HG02763 (cell line): Measurements from ENCODE around the gene LAMA5.
"Not testable (repeated sequence)": the region's sequence is repeated elsewhere in the genome, so short reads cannot be mapped to it uniquely, and the experiment has no call there.

Source experiments
- ATAC-seq: cut with Tn5 transposase; IDR thresholded peaks from one replicate; pipeline ENCODE4 v1.9.1; 2021; ENCODE audit warnings: mild to moderate bottlenecking, moderate library complexity; ENCODE audit not compliant: unreplicated experiment

LAMA5 gene

DNA sequence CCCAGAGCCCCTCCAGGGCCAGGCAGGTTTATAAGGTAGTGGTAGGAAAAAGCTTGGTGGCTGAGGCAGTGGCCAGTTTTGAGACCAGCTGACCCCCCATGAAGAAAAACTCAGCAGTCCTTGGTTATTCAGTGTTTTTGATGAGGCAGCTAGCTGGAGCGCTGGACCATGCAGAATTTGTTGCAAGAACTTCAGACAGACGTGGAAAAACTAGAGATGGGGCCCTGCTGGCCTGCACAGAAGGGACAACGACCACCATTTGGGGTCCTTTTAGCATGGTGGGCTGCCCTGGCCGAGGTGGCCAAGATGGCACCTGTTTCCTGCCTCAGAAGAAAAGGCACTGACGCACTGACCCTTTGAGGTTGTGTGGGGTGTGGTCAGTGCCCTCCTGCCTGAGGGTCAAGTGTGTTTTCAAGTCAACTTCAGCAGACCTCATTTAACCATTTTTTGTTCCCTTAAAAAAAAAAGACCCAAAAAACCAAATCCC is 22.5 kb upstream of the LAMA5 start:
- ATAC-seq: no peak

DNA sequence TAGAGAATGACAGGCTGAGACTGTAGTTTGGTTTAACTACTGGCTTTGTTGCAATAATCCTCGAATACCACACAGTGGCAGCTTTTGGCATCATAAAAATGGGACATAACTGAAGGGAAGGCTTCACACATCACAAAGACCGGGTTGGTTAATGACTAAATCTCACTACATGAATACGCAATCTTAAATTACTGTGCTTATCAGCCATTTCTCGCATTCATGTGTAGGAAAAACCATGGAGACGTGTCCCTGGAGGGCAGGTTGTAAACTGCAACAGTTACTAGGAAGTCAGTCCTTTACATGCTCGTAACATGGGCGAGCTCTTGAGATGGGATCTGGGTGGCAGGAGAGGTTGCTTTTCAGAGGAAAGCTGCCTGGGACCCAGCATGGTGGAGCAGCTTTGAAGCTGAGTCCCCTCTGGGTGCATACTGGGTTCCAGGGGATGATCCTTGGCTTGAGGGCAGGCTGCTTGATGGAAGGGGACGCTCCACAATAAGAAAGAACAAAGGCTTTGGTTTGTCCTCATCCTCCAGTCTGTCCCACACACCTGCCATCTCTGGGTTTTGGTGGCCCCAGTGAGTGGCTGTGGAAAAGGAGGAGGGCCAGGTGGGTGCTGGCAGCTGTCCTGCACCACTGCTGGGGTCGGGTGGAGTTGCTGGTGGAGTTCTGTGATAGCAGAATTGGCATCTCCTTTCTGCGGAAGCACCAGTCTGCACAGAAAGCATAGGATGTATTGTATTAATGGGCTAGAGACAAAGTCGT is 21.9 kb upstream of the LAMA5 start:
- no peak for ATAC-seq

DNA sequence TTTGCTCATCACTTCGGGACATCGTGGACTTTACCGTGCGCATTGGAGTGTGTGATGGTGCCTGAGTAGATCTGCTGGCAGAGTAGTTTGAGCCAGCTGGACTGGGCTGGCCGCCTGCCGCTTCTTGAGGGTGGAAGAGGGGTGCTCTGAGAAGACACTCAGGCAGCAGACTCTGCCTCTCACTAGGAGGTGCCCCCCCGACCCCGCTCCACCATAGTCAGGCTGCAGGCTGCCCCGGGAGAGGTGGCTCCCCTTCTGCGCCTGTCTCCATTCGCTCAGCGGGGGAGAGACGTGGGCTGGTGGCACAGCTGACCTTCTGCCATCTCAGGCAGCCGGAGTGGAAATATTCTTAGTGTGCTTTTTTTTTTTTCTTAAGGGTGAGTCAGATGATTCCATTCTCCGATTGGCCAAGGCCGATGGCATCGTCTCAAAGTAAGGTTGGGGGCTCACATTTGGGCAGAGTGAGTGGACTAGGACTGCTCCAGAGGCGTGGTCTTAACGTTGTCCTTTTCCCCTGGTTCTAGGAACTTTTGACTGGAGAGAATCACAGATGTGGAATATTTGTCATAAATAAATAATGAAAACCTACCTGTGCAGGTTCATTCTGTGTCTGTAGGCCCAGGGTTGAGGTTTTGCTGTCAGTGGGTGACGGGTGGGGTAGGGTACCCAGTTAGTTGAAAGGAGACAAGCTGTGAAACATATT is 21.0 kb upstream of the LAMA5 start:
- no peak for ATAC-seq

DNA sequence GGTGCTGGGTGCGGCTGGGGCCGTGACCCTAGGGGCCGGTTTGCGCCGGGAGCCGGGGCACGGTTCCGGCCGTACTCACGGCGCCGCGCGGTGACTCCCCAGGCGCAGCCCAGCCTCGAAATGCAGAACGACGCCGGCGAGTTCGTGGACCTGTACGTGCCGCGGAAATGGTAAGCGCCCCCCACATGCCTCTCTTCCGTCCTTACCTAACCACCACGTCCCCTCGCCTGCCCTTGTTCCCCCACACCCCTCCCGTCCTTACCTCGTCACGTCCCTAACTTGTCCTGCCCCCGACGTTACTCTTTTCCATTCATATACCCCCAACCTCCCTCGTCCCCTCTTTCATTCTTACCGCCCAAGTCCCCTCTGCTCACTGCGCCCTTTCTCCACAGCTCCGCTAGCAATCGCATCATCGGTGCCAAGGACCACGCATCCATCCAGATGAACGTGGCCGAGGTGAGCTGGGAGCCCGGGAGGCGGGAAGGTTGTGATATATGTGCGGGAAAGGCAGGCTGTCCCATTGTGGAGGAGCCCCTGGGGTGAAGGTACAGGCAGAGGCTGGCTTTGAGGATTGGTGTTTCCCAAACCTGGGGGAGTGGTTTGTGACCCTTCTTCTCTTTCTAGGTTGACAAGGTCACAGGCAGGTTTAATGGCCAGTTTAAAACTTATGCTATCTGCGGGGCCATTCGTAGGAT is 20.3 kb upstream of the LAMA5 start:
- ATAC-seq: no peak

DNA sequence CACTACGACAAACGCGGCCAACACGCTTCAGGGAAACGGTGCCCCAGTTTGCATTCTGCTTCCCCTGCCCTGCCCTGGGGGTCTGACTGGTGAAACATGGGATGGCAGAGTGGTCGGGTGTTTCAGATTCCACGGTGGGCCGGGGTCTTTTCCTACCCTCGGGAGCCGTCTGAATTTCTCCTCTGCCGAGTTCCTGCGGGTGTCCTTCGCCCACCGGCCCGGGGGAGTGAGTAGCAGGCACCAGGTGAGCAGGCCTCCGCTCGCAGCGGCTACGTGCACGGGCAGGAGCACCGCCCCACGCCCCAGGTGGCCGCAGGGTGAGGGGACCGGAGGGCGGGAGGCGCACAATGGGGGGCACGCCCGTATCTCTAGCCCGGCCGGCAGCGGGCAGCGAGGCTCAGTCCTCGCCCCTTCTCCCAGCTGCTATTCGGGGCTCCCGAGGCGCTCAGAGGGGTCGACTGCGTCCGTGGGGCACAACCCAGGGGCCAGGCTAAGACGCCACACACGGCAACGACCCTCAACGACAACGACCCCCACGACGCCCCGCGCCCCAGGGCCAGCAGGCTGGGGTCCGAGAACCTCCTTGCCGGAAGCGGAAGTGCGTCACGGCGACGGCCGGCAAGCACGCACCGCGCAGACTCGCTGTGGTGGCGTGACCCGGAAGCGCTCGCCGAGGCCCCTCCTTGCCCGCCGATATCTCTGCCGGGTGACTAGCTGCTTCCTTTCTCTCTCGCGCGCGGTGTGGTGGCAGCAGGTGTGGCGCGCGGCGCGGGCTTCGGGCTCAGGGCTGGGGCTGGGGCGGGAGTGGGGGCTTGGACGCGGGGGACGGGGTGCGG is 19.5 kb upstream of the LAMA5 start, which contains the start of gene RPS21:
RPS21 (plus strand) TSS at position 721 of the 836 bp plus-strand sequence. CDS start 236 bp downstream, outside the sequence.
- peak; percentile 73 for ATAC-seq

DNA sequence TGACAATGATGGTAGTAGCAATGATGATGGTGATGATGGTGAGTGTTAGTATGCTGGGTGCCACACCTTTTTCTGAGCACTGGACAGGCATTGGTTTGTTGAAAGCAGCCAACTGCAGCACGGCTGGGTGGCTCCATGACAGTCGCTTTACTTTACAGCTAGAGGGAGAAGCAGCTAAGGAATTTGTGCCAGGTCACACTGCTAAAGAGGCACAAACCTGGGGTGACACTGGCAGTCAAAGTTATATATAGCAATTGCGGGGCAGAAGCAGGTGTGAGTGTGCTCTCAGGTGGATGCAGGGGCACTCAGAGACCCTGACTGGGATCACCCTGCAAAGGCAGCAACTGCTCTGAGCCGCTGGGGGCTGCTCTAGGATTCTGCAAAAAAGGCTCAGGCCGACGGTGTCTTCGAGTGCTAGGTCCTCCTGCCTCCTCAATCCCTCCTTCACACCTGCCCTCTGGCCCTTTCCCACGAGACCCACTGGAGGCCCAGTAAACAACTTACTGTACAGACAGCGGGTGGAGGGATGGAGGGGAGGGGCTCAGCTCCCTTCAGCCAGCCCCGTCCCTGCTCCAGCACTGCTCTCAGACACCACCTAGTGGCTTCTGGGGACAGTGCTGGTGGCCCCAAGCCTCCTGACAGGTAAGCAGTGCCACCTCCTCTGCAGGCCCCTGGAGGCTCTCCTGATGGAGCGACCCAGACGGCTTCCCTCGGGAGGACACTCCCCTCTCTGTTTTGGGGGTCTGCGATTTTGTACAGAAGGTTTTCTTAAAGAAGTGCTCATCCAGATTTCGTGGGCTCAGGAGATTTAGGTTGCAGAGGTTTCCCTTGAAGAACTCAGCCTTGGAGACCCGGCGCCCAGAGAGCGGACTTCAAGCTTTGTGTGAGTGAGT is 15.4 kb upstream of the LAMA5 start:
- ATAC-seq: no peak

DNA sequence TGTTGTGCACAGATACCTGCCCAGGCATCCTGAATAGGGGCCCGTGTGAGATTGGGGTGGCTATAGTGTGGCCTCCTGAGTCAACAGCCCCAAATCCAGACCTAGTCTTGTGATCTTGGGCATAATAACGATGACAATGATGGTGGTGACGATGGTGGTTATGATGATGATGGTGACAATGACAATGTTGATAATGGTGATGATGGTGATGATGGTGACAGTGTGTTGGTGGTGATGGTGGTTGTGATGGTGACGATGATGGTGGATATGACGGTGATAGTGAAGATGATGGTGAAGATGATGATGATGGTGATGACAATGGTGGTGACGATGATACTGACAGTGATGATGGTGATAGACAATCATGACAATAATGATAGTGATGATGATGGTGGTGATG is 14.7 kb upstream of the LAMA5 start:
- ATAC-seq: no peak

DNA sequence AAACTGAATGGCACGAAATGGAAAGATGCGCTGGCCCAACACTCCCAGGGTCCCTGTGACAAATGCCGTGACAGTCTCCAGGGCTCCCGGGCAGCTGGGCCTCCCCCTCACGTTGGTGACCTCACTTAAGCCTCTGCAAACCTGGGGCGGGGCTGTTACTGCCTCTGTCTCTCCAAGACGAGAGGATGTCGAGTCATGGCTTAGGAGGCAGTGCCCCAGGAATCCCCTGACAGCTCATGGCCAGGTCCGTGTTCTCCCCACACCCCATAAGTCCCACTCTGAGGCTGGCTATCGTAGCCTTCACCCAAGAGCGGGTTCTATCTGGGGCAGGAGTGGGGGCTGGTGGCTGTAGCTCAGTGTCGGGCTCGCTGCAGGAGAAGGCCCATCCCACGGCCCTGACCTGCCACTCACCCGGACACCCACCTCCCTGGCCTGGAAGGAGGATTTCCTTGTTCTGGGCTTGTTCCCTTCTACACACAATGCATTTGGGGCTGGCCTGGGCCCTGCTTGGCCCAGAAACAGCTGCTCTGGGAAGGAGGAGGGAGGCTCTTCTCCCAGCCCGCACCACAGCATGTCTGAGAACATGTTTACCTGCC is 14.2 kb upstream of the LAMA5 start:
- ATAC-seq: no peak

DNA sequence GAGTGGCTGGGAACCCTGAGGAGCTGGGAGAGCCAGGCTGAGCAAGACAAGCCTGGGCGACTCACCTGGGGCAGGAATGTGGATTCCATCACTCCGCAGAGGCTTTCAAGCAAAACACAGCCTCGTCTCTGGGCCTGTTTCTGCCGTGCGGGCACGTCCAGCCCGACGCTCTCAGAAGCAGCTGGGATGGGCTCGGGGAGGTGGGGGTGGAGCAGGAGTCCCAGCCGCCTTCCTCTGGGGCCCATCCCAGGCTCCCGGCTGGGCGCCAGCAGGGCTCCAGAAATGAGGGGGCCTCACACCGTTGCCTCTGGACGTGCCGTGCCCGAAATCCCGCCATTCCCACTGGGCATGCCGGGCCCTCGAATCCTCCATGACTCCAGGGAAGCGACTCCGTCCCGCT is 11.1 kb upstream of the LAMA5 start:
- no peak for ATAC-seq

DNA sequence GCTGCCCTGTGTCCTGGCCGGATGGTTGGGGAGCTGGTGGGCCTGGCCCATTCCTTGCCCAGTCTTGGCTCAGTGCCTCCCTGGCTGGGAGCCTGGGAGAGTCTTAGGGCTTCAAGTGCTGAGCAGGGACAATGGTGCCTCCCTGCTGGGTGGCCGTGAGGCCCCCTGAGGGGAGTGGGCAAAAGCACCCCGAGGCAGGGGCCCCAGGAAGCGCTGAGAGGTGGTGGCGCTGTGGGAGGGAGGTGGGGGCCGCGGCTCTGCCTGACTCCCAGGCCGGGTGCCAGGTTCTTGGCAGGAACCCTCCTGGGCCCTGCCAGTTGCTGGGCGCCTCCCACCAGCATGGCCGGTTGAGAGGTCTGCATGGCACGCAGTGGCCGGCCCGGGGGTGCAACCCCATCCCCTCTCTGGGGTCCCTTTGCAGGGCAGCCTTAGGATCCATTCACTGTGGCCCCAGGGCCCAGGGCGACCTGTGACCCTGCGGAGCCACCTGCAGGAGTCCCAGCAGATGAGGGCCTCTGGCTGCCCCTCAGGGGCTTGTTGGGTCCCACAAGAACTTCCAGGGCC is 10.6 kb upstream of the LAMA5 start:
- ATAC-seq: no peak

DNA sequence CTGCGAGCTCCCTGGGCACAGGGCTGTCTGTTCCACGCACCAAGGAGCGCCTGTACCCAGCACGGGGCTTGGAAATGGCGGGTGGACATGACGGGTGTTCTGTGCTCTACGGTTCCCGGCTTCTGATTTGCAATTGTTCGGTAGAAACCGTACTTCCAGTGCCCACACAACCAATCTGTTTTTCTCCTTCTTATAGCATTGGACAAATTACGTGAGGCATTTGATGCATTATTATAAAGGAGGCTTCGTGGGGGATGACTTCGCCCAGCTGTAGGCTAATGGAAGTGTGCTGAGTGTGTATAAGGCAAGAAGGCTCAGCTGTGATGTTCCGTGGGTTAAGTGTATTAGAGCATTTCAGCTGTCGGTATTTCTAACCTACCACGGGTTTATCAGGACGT is 10.0 kb upstream of the LAMA5 start:
- ATAC-seq: no peak

DNA sequence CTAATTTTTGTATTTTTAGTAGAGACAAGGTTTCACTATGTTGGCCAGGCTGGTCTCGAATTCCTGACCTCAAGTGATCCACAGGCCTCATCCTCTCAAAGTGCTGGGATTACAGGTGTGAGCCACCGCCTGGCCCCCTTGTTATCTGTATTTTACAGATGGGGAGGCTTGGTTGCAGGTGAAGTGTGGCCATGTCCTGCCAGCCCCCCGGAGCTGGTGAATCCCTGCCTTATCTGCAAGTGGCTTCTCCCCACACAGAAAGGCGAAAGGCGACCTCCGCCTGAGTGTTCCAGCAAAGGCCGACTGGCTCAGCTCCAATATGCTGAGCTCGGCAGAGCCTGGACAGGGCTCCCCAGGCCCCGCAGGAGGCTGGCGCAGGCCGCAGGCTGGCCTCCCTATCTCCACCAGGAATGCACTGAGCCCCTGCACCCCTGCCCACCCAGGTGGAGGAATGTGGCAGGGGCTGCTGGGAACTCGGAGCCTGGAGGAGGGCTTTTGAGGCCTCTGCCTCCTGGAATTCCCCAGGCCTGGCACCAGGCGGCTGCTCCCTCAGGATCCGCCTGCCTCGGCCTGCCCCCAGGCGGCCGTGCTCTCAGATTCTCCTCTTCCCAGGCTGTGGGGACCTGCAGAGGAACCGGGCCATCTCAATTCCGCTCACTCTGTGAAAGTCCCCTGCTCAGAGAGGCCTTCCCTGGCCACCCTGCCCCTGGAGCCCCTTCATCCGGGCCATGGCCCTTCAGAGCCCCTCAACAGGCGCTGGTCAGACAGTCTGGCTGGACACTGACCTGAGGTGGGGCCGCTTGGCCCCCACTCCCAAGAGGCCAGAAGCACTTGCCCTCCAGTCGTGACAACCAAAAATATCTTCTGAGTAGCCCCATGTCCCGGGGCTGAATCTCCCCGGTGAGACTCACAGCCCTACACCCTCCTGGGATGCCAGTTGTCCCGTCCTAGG is 9.3 kb upstream of the LAMA5 start:
- no peak for ATAC-seq

DNA sequence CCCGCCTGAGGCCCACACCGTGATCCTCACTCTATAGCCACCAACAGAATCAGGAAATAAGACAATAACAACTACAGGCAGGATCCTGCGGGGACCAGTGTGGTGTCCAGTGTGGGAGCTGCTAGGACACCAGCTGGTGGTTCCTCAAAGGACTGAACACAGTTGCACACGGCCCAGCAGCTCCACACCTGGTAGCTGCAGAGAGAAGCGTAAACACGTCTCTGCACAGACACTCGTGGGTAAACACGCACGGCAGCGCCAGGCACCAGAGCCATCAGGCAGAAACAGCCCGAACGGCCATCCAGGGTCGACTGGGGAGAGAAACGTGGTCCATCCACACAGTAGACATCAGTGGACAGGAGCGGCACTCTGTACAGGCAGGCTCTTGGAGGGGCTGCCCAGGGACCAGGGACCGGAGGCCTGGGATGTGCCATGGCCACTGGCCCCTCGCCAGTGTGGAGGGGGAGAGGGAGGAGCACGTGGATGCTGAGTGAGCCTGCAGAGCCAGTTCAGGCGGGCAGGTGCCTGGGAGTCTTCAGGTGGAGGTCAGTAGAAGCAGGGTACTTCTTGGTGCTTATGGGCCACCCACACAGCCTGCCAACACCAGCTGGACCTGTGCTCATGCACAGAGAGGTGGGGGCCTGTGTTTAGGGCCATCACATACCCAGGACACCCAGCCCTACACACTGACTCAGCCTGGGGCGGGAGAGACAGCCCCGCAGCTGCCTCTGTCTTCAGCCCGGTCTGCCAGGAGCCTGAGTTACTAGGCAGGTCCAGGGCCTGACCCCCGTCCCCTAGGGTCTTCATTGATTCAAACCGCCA is 7.4 kb upstream of the LAMA5 start:
- no peak for ATAC-seq

DNA sequence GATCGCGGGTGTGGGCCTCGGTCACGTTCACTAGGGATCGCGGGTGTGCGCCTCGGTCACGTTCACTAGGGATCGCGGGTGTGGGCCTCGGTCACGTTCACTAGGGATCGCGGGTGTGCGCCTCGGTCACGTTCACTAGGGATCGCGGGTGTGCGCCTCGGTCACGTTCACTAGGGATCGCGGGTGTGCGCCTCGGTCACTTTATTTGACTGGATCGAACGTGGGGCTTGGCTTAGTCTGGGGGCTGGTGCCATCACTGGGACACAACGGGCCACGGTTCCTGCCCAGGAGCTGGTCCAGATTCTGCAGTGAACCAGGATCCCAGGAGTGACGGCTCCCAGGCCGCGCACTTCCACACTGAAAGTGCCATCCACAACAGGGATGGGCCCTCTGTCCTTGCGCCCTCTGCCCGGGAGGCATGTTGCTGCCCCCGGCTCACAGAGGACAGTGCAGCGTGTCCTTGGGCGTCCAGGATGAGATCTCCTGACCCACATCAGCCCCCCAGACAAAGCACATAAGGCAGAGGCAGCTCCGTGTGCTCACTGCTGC is 6.6 kb upstream of the LAMA5 start:
- ATAC-seq: not testable (repeated sequence)

DNA sequence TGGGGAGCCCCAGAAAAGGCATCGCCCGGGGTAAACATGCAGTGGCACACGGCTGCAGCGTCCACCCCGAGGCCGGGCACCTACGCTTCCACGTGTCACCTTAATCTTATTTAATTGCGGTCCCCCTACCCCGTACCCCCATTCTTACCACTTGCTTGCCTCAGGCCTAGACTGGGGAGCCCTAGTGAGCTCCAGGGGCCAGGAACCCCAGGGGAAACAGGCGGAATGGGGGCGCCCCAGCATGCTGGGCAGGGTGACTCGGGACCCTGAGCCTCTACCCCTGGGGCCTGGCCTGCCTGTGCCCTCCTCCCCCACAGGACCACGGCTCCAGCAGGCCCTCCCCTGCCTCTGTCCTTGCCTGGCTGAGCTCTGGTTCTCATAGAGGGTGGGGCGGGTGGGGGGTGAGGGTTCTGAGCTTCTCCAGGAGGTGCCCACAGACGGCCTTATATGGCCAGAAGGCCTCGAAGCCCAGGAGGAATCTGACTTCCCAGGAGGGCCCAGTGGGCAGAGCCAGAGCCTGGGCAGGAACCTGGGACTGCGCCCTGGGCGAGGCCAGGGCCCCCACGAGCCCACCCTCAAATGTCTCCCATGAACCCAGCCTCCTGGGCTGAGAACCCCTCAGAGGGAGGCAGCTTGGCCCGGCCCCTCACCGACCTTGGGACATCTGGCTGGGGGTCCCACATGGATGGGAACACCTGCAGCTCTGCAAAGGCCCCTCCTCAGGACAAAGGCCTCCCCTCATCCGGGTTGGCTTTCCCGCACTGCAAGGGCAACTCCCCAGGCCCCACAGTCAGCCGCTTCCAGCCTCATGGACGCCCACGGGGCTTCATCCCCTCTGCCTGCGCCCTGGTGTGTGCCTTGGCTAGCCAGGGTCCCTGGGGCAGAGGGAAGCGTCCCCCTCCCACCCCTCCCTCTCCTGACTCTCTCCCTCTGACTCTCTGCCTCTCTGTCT is 5.2 kb upstream of the LAMA5 start:
- ATAC-seq: no peak

DNA sequence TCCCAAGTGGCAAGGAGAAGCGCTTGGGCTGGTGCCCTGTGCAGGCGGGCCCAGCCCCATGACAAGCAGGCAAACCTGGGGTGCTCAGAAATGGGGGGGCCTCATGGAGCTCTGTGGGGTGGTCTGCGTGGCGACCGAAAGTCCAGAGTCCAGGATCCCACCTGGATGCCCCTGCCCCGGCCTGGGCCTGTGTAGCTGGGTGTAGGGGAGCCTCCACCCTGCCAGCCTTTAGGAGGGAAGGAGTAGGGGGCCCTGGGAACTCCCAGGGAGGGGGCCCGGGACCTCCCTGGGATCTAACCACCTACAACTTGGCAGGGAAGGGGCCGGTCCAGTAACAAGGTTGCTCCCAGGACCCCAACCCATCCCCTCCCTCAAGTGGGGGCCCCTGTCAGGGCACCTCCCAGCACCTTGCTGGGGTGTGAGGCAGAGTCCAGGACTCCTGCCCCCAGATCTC is 4.5 kb upstream of the LAMA5 start:
- no peak for ATAC-seq
